ENCODE results near the gene TACC2.

- TF ChIP-seq CTCF (conservative IDR thresholded peaks at IDR 0.05; ENCODE audit: low read depth in 2 of 2) (peak in 1 of 2 experiments; percentile 39; a peak in 1 of 4 replicates), POLR2AphosphoS5 (IDR thresholded peaks at IDR 0.05; ENCODE audit: low read depth) (no peak), CREB1 (CRISPR knock-in tag; IDR thresholded peaks at IDR 0.05; ENCODE audit: low read depth) (no peak), REST (IDR thresholded peaks at IDR 0.05; ENCODE audit: unreplicated experiment) (no peak), ETS1 (IDR thresholded peaks at IDR 0.05) (no peak), EZH2 (IDR thresholded peaks at IDR 0.05; ENCODE audit: low read depth, unreplicated experiment) (no peak), EZH2phosphoT487 (IDR thresholded peaks at IDR 0.05; ENCODE audit: unreplicated experiment) (no peak), ZNF114 (CRISPR knock-in tag; IDR thresholded peaks at IDR 0.05) (no peak), STAT1 (IDR thresholded peaks at IDR 0.05; ENCODE audit: unreplicated experiment) (no peak), JUNB (IDR thresholded peaks at IDR 0.05; ENCODE audit: unreplicated experiment) (no peak), ZNF331 (CRISPR knock-in tag; IDR thresholded peaks at IDR 0.05; ENCODE audit: low read depth) (no peak), NANOG (IDR thresholded peaks at IDR 0.05; ENCODE audit: borderline replicate concordance) (no peak)
Observed at GRCh38 chr10:122213766-122214165, 224.8 kb downstream of the TACC2 start.
